ENCODE measurements around the gene LRRC26.

LRRC26 gene

DNA sequence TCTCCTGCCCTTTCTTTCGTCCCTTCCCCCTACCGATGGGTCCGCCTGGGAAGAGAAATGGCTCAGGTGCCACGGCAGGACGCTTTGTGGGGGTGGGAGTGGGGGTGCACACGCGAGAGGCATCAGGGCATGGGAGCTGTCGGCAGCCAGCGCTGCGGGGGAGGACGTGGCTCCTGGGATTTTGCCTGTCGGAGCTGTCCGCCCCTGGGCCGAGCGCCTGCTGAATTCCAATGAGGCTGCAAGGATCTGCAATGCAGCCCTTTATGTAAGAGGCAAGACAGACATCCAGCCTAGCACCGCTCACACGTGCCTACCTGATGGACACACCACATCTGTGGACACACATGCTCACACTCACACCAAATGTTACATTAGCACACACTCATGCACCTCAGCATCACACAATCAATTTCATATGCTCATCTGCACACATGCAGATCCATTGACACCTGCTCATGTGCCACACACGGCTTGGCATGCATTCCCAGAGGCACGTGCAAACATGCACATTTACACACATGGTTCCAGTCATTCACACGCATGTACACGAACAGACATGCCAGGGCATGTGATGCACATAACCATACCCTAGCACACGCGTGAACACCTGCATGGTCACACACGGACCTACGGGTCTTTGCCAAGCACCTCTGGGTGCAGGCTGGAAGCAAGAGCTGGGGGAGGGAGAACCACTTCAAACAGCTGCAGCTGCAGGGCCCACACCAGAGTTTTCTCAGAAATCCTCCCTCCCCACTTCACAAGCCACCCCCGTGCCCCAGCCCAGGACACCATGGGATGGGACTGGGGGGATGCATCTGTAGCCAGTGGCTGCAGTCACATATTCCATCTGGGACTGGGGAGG is 29.5 kb downstream of the LRRC26 start:
- Histone ChIP-seq H3K36me3 (ENCODE audit: control insufficient read depth in 4 of 4, insufficient read depth in 4 of 4, low read length in 3 of 4) (no peaks in the 10 kb centered on the region), H3K9me3 (ENCODE audit: control extremely low read depth in 1 of 5, control insufficient read depth in 4 of 5, insufficient read depth in 2 of 5, low read depth in 1 of 5, low read length in 4 of 5) (no peaks in the 10 kb centered on the region), H3K27ac (ENCODE audit: insufficient read depth in 1 of 2, low read depth in 1 of 2, low read length in 2 of 2, poor library complexity in 1 of 2, severe bottlenecking in 2 of 2) (no peak overlapping the region), H3K4me3 (ENCODE audit: control insufficient read depth in 1 of 7, extremely low read depth in 1 of 7, insufficient read depth in 4 of 7, low read depth in 2 of 7, low read length in 6 of 7) (no peak overlapping the region), H3K27me3 (replicated peaks in 2 of 5; ENCODE audit: control insufficient read depth in 4 of 5, insufficient read depth in 5 of 5, low read length in 4 of 5) (peaks cover 0 to 86% (median 27%) of the 10 kb centered on the region in 5 experiments), H3K4me1 (ENCODE audit: control extremely low read depth in 1 of 4, control insufficient read depth in 4 of 4, insufficient read depth in 4 of 4, low read length in 3 of 4) (peaks cover 0 to 15% (median 7%) of the 10 kb centered on the region in 4 experiments)
- 62% methylated on average over 21 of the region's 26 CpGs for WGBS (ENCODE audit: insufficient coverage)
- ChIA-PET CTCF (interaction anchor here (0.7 kb wide), 1 partner anchor 87 kb away, joined by 3 read pairs; the partner anchor contains the start of gene RNF224), POLR2A (no interaction called here)
- no peak for DNase-seq

DNA sequence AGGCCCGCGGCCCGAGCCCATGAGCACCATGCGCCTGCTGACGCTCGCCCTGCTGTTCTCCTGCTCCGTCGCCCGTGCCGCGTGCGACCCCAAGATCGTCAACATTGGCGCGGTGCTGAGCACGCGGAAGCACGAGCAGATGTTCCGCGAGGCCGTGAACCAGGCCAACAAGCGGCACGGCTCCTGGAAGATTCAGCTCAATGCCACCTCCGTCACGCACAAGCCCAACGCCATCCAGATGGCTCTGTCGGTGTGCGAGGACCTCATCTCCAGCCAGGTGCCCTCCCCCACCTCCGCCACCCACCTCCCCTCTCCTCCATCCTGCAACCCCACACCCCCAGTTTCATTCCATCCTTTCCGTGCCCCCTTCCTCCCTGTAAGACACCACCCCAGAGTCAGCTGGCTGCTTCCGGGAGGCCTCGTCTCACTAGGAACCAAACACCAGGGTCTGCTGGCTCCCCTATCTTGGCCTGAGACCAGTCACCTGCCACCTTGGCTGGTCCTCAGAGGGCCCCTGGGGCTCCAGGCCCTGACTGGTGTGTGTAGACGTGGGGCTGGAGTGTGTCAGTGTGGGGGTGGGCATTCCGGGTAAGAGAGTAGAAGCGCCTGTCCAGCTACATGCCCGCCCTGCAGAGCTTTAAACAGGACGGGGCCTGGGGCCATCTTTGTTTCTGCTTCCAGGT is 30.2 kb downstream of the LRRC26 start:
- Histone ChIP-seq H3K9me3 (ENCODE audit: control extremely low read depth in 1 of 5, control insufficient read depth in 4 of 5, insufficient read depth in 2 of 5, low read depth in 1 of 5, low read length in 4 of 5) (no peaks in the 10 kb centered on the region), H3K36me3 (ENCODE audit: control insufficient read depth in 4 of 4, insufficient read depth in 4 of 4, low read length in 3 of 4) (no peaks in the 10 kb centered on the region), H3K27ac (ENCODE audit: insufficient read depth in 1 of 2, low read depth in 1 of 2, low read length in 2 of 2, poor library complexity in 1 of 2, severe bottlenecking in 2 of 2) (no peak overlapping the region), H3K4me3 (ENCODE audit: control insufficient read depth in 1 of 7, extremely low read depth in 1 of 7, insufficient read depth in 4 of 7, low read depth in 2 of 7, low read length in 6 of 7) (no peak overlapping the region), H3K27me3 (replicated peaks in 2 of 5; ENCODE audit: control insufficient read depth in 4 of 5, insufficient read depth in 5 of 5, low read length in 4 of 5) (peaks cover 0 to 86% (median 27%) of the 10 kb centered on the region in 5 experiments), H3K4me1 (ENCODE audit: control extremely low read depth in 1 of 4, control insufficient read depth in 4 of 4, insufficient read depth in 4 of 4, low read length in 3 of 4) (peaks cover 0 to 15% (median 7%) of the 10 kb centered on the region in 4 experiments)
- 33% methylated on average over 31 of the region's 37 CpGs for WGBS (ENCODE audit: insufficient coverage)
- no peak for DNase-seq
- CTCF ChIA-PET: interaction anchor here (0.7 kb wide), 1 partner anchor 88 kb away, joined by 3 read pairs; the partner anchor contains the start of gene RNF224
- POLR2A ChIA-PET: interaction anchor here (0.9 kb wide), 1 partner anchor 10 kb away, joined by 3 read pairs; no protein-coding TSS in a partner anchor

DNA sequence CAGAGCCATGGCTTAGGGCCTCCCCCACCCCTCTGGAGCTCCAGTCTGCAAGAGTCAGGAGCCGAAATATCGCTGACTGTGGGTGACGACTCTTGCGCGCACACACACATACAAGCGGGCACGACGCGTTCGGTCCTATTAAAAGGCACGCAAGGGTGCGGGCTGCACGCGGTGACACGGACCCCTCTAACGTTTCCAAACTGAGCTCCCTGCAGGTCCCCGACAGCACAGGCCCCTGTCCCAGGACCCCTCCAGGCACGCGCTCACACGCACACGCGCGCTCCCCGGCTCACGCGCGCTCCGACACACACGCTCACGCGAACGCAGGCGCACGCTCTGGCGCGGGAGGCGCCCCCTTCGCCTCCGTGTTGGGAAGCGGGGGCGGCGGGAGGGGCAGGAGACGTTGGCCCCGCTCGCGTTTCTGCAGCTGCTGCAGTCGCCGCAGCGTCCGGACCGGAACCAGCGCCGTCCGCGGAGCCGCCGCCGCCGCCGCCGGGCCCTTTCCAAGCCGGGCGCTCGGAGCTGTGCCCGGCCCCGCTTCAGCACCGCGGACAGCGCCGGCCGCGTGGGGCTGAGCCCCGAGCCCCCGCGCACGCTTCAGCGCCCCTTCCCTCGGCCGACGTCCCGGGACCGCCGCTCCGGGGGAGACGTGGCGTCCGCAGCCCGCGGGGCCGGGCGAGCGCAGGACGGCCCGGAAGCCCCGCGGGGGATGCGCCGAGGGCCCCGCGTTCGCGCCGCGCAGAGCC is 31.0 kb downstream of the LRRC26 start, which contains the start of gene GRIN1:
GRIN1 (plus strand) TSS at position 433 of the 746 bp plus-strand sequence. CDS start 333 bp downstream, outside the sequence.
- 5% methylated on average over 88 of the region's 104 CpGs for WGBS (ENCODE audit: insufficient coverage)
- peak within 1 kb of the TSS in 2 of 7 experiments; percentile 11 to 19 for H3K4me3 ChIP-seq (ENCODE audit: control insufficient read depth in 1 of 7, extremely low read depth in 1 of 7, insufficient read depth in 4 of 7, low read depth in 2 of 7, low read length in 6 of 7)

DNA sequence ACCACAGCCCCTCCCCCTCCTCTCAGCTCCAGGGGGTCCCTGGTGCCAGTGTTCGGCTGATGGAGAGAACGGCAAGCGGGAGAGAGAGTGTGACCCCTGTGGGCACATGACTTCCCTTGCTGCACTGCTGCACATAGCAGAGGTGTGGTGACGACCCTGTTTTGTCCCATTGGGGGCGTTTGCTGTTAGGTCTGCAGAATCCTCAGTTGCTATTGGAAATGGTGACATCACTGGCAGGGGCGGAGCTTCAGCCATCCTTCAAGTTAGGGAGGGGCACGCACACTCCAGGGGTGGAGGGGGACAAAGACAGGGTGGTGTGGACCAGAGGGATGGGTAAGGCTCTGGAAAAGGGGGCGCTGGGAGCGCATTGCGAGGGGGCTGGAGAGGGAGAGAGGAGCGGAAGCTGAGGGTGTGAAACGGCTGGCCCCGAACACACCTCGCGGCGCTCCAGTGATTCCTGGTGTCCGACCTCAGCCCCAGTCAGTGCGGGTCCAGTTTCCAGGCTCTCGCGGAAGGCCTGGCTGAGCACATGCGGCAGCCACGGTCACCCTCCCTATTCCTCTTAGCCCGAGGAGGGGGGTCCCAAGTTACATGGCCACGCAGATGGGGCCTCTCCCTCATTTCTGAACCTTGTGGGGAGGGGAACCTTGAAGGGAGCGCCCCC is 31.7 kb downstream of the LRRC26 start:
- WGBS (ENCODE audit: insufficient coverage): 10% methylated on average over 20 of the region's 25 CpGs
- peaks cover 0 to 88% (median 27%) of the 10 kb centered on the region in 5 experiments for H3K27me3 ChIP-seq (replicated peaks in 2 of 5; ENCODE audit: control insufficient read depth in 4 of 5, insufficient read depth in 5 of 5, low read length in 4 of 5)

More for the DNA sequence above, 31.0 kb downstream of the LRRC26 start, which contains the start of gene GRIN1:
- POLR2A ChIA-PET: interaction anchor here (0.9 kb wide), 1 partner anchor 9 kb away, joined by 3 read pairs; no protein-coding TSS in a partner anchor
- Histone ChIP-seq H3K9me3 (ENCODE audit: control extremely low read depth in 1 of 5, control insufficient read depth in 4 of 5, insufficient read depth in 2 of 5, low read depth in 1 of 5, low read length in 4 of 5) (no peaks in the 10 kb centered on the region), H3K27ac (ENCODE audit: insufficient read depth in 1 of 2, low read depth in 1 of 2, low read length in 2 of 2, poor library complexity in 1 of 2, severe bottlenecking in 2 of 2) (no peak within 1 kb of the TSS), H3K4me1 (ENCODE audit: control extremely low read depth in 1 of 4, control insufficient read depth in 4 of 4, insufficient read depth in 4 of 4, low read length in 3 of 4) (peaks cover 0 to 15% (median 7%) of the 10 kb centered on the region in 4 experiments), H3K36me3 (ENCODE audit: control insufficient read depth in 4 of 4, insufficient read depth in 4 of 4, low read length in 3 of 4) (no peaks in the 10 kb centered on the region), H3K27me3 (replicated peaks in 2 of 5; ENCODE audit: control insufficient read depth in 4 of 5, insufficient read depth in 5 of 5, low read length in 4 of 5) (peaks cover 0 to 90% (median 27%) of the 10 kb centered on the region in 5 experiments)
- CTCF ChIA-PET: no interaction called here
- peak in 2 of 3 donors; percentile 72 to 73 for DNase-seq

DNA sequence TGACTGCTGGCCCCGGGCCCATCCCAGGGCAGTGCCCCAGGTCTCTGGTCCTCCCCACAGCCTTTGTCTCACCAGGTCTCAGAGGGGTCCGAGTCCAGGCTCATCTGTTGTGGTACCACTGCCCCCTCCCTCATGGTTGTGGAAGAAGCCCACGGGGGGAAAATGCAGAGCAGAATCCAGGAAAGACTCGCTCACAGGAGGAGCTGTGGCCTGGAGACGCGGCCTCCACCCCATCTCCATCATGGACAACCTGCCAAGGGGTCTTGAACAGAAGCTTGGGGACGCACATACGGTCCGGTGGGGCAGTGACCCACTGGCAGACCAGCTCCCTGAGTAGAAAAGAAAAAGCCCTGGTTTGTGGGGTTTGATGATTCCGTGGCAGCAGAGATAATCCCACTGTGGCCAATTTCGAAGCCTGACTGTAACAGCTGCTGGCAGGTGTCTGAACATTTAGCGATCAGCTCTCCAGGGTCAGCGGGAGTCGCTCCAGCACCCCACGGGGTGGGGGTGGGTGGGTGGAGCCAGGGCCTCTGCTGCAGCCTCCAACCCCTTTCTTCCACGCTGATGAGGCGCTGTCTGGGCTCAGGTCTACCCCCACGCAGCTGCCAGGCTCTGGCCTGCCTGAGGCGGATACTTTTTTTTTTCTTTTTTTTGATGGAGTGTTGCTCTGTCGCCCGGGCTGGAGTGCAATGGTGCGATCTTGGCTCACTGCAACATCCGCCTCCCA is 32.8 kb downstream of the LRRC26 start:
- H3K4me1 ChIP-seq (ENCODE audit: control extremely low read depth in 1 of 4, control insufficient read depth in 4 of 4, insufficient read depth in 4 of 4, low read length in 3 of 4): peaks cover 0 to 15% (median 7%) of the 10 kb centered on the region in 4 experiments
- H3K27ac ChIP-seq (ENCODE audit: insufficient read depth in 1 of 2, low read depth in 1 of 2, low read length in 2 of 2, poor library complexity in 1 of 2, severe bottlenecking in 2 of 2): no peak overlapping the region
- no peak for DNase-seq
- ChIA-PET CTCF (interaction anchor here (1.3 kb wide), 1 partner anchor 10 kb away, joined by 3 read pairs; no protein-coding TSS in a partner anchor), POLR2A (interaction anchor here (1.2 kb wide), 1 partner anchor 9 kb away, joined by 3 read pairs; no protein-coding TSS in a partner anchor)
- no peaks in the 10 kb centered on the region for H3K9me3 ChIP-seq (ENCODE audit: control extremely low read depth in 1 of 5, control insufficient read depth in 4 of 5, insufficient read depth in 2 of 5, low read depth in 1 of 5, low read length in 4 of 5)
- H3K36me3 ChIP-seq (ENCODE audit: control insufficient read depth in 4 of 4, insufficient read depth in 4 of 4, low read length in 3 of 4): no peaks in the 10 kb centered on the region
- WGBS (ENCODE audit: insufficient coverage): 85% methylated on average over 16 of the region's 23 CpGs
- no peak overlapping the region for H3K4me3 ChIP-seq (ENCODE audit: control insufficient read depth in 1 of 7, extremely low read depth in 1 of 7, insufficient read depth in 4 of 7, low read depth in 2 of 7, low read length in 6 of 7)
- peaks cover 0 to 76% (median 27%) of the 10 kb centered on the region in 5 experiments for H3K27me3 ChIP-seq (replicated peaks in 2 of 5; ENCODE audit: control insufficient read depth in 4 of 5, insufficient read depth in 5 of 5, low read length in 4 of 5)

More for the DNA sequence above, 31.7 kb downstream of the LRRC26 start:
- Histone ChIP-seq H3K9me3 (ENCODE audit: control extremely low read depth in 1 of 5, control insufficient read depth in 4 of 5, insufficient read depth in 2 of 5, low read depth in 1 of 5, low read length in 4 of 5) (no peaks in the 10 kb centered on the region), H3K4me3 (ENCODE audit: control insufficient read depth in 1 of 7, extremely low read depth in 1 of 7, insufficient read depth in 4 of 7, low read depth in 2 of 7, low read length in 6 of 7) (no peak overlapping the region), H3K36me3 (ENCODE audit: control insufficient read depth in 4 of 4, insufficient read depth in 4 of 4, low read length in 3 of 4) (no peaks in the 10 kb centered on the region), H3K27ac (ENCODE audit: insufficient read depth in 1 of 2, low read depth in 1 of 2, low read length in 2 of 2, poor library complexity in 1 of 2, severe bottlenecking in 2 of 2) (no peak overlapping the region), H3K4me1 (ENCODE audit: control extremely low read depth in 1 of 4, control insufficient read depth in 4 of 4, insufficient read depth in 4 of 4, low read length in 3 of 4) (peaks cover 0 to 15% (median 7%) of the 10 kb centered on the region in 4 experiments)
- ChIA-PET CTCF (no interaction called here), POLR2A (interaction anchor here (1.2 kb wide), 1 partner anchor 10 kb away, joined by 3 read pairs; no protein-coding TSS in a partner anchor)
- DNase-seq: peak in 2 of 3 donors; percentile 44 to 56
